ENCODE results near the gene TBX5. TPM values are rescaled to one million over a fixed set of nuclear protein-coding genes. Genes with fewer than 3 reads are reported as not detected.
"Not testable (repeated sequence)": the region's sequence is repeated elsewhere in the genome, so short reads cannot be mapped to it uniquely, and the experiment has no call there.

Gene TBX5
- total RNA-seq, 3 donors from 2014 or later = not detected

- no peaks in the 10 kb centered on the region for H3K36me3 ChIP-seq (ENCODE audit: low read depth)
- intact Hi-C loops (cut with DNase I, micrococcal nuclease) = no loop called here
- DNase-seq (no peak), ATAC-seq (no peak)
- no peak for TF ChIP-seq CTCF (IDR thresholded peaks at IDR 0.05)
- no peak overlapping the region for H3K4me3 ChIP-seq
- no peaks in the 10 kb centered on the region for H3K4me1 ChIP-seq (ENCODE audit: low read depth)
- H3K9me3 ChIP-seq = no peaks in the 10 kb centered on the region
Observed at GRCh38 chr12:114355389-114356088, 50.4 kb downstream of the TBX5 start.

GRCh38 chr12:114349239-114349638 is 56.7 kb downstream of the TBX5 start:
- H3K4me3 ChIP-seq; H3K36me3 ChIP-seq (ENCODE audit: low read depth); intact Hi-C loops (cut with DNase I, micrococcal nuclease); H3K9me3 ChIP-seq; DNase-seq; ATAC-seq; H3K4me1 ChIP-seq (ENCODE audit: low read depth): not testable (repeated sequence)

- Histone ChIP-seq H3K4me1 (ENCODE audit: low read depth) (no peaks in the 10 kb centered on the region), H3K9me3 (no peaks in the 10 kb centered on the region), H3K4me3 (no peak overlapping the region), H3K36me3 (ENCODE audit: low read depth) (no peaks in the 10 kb centered on the region)
- DNase-seq (no peak), ATAC-seq (no peak)
- TF ChIP-seq CTCF (IDR thresholded peaks at IDR 0.05) = no peak
- intact Hi-C loops (cut with DNase I, micrococcal nuclease) = no loop called here
Observed at GRCh38 chr12:114347861-114348260, 58.1 kb downstream of the TBX5 start.

- no peak for DNase-seq
- Histone ChIP-seq H3K4me1 (ENCODE audit: low read depth) (no peaks in the 10 kb centered on the region), H3K36me3 (ENCODE audit: low read depth) (no peaks in the 10 kb centered on the region), H3K9me3 (no peaks in the 10 kb centered on the region), H3K4me3 (no peak overlapping the region)
- intact Hi-C loops (cut with DNase I, micrococcal nuclease) = no loop called here
- TF ChIP-seq CTCF (IDR thresholded peaks at IDR 0.05) = no peak
- no peak for ATAC-seq
Observed at GRCh38 chr12:114344831-114345230, 61.1 kb downstream of the TBX5 start.

GRCh38 chr12:114344303-114344663 is 61.7 kb downstream of the TBX5 start:
- no peak for ATAC-seq
- Histone ChIP-seq H3K4me1 (ENCODE audit: low read depth) (no peaks in the 10 kb centered on the region), H3K4me3 (no peak overlapping the region), H3K9me3 (no peaks in the 10 kb centered on the region), H3K36me3 (ENCODE audit: low read depth) (no peaks in the 10 kb centered on the region)
- no peak for TF ChIP-seq CTCF (IDR thresholded peaks at IDR 0.05)
- DNase-seq = no peak
- intact Hi-C loops (cut with DNase I, micrococcal nuclease) = no loop called here

GRCh38 chr12:114343585-114344302 is 62.2 kb downstream of the TBX5 start:
- intact Hi-C loops (cut with DNase I, micrococcal nuclease) = no loop called here

More at GRCh38 chr12:114343585-114344302, 62.2 kb downstream of the TBX5 start:
- no peaks in the 10 kb centered on the region for H3K4me1 ChIP-seq (ENCODE audit: low read depth)
- ATAC-seq = no peak
- no peak for DNase-seq
- TF ChIP-seq CTCF (IDR thresholded peaks at IDR 0.05) = no peak
- H3K36me3 ChIP-seq (ENCODE audit: low read depth) = no peaks in the 10 kb centered on the region
- H3K9me3 ChIP-seq = no peaks in the 10 kb centered on the region
- no peak overlapping the region for H3K4me3 ChIP-seq

Measured in mucosa of descending colon (tissue), 3 donors.